ENCODE results near the gene FOXP1.

FOXP1 gene

DNA sequence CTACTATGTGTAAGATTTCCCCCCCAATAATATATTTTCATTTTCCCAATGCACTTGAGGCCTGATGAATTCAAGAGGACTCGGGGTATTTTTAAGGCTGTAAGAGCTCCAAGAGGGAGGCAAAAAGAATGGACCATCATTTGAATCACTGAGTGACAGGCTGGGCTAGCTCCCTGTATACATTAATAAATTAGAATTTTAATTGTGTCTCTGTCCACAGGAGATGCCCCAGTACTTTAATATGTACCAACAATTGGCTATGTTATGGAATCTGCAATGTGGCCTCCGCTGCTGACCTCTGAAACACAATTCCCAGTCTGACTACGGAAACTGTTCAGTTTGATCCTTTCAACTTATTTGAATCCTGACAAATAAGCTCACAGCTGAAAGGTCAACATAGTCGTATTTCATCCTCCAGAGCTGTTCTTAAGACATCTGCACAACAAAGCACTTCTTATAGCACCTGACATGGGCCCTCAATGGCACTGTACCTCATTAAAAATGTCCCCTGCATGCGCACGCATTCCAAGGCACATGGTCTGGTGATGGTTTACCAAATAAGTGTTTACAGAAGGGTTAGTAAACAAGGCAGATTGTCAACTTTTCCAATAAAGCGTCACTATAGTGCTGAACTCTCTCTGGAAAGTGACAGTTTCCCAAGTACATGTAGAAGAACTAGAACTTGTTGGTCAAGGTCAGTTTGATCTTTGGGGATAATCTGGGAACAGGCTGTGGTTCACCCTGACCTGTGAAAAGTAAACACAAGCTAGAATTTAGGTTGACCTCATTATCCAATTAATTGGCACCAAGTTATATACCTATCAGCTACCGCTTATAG lies 472.9 kb downstream of the FOXP1 start:
- DNase-seq: no peak

DNA sequence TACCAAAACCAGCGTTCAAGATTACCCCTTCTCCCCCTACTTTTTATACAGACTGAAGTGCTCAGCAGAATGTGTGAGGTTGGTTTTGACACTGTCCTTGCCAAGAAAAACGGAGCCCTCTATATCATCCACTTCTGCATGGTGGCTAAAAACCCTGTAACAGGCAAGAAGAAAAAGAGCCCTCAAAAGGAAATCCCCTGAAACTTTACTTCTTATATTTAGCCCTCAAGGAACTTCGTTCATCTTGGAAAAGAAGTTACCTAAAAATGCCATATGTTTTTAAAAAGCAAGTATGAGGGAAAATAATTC lies 473.6 kb downstream of the FOXP1 start:
- DNase-seq: no peak

- no peak for DNase-seq
Measured at GRCh38 chr3:71109241-71109976, 474.1 kb downstream of the FOXP1 start.

DNA sequence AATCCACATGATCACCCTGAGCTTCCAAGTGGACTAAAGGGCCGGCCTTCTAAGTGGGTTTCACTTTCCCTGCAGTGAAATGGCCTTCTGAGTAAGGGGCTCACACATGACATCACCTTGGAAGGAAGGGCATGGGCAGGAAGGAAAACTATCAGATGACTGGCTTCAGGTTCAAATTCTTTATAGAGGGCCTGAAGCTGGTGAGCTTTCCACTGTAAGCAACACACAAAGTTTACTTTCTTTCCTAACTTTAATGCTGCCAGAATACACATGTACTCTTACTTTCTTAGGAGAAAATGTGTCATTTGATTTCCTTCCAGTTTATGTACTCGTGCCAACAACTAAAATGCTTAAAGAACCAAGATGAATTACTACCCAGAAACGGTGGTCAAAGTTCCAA lies 475.6 kb downstream of the FOXP1 start:
- no peak for DNase-seq

DNA sequence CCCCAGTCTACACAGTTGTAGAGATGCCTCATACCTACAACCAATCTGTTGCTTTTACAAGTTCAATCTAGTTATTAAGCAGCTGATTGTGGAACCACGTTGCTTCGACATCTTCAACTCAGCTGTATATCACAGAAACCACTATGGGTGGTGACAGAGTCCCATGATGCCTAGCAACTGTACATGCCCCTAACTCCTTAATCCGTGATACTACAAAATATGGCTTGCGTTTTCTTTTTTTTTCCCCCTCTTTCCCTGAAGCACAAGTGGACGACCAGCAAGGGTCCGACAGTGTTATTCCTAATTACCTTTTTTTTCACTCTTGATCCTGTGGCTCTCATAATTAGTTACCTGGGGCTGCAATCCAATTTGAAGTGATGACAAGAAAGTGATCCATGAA lies 478.6 kb downstream of the FOXP1 start:
- DNase-seq: no peak

DNA sequence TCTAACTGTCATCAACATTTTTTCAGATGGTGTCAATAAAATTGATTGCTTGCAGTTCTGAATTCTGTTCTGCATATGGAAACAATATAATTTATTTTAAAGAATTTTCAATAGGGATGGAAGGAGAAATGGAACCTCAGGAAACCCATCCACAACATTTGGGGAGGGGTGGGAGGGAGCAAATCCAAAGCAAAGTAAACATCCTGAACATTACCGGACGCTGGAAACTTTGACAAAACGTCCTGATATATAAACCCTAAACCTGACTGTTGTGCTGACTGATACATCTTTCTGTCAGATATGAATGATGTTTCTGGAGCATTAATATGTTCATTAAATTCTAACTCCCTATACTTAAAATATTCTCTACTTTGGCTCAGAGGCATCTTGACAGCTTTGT lies 479.0 kb downstream of the FOXP1 start:
- DNase-seq: no peak

- DNase-seq: no peak
Measured at GRCh38 chr3:71104121-71104541, 479.4 kb downstream of the FOXP1 start.

- DNase-seq: no peak
Measured at GRCh38 chr3:71103430-71103921, 480.1 kb downstream of the FOXP1 start.

- DNase-seq: no peak
Measured at GRCh38 chr3:71102111-71102983, 481.2 kb downstream of the FOXP1 start.

DNA sequence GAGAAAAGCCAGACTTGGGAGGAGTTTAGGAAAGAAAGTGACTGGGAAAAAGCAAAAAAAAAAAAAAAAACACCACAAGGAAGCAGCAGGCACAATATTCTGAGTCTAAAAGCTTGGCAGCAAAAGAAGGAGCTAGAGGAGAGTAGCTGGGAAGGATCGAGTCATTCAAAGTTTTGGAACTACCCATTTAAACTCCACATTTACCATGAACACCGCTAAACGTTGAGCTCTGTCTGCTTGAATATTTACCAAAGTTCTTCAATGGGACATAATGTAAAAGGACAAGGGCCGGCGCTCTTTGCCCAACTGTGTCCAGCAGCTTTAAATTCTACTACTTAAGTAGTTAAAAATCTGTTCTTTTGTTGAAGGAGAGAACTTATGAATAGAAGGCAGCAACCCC lies 481.9 kb downstream of the FOXP1 start:
- no peak for DNase-seq

DNA sequence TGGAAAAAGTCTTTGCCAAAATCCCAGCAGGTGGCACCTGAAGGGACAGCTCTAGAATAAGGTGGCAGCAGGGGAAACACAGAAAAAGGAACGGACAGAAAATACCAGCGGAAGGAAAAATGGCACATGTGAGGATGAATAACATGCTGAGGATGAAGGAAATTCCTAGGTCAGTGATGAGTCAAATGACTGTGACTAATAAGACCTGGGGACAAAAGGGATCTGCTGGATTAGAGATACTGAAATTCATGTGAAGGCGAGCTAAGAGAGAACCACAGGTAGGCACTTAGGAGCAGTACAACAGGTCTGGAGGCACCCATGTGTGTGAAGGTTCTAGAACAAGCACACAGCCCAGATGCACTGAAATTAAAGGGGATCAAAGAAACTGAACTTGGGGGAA lies 482.5 kb downstream of the FOXP1 start:
- no peak for DNase-seq

- no peak for DNase-seq
Measured at GRCh38 chr3:71099997-71100719, 483.4 kb downstream of the FOXP1 start.

- no peak for DNase-seq
Measured at GRCh38 chr3:71097557-71097956, 486.0 kb downstream of the FOXP1 start.

DNA sequence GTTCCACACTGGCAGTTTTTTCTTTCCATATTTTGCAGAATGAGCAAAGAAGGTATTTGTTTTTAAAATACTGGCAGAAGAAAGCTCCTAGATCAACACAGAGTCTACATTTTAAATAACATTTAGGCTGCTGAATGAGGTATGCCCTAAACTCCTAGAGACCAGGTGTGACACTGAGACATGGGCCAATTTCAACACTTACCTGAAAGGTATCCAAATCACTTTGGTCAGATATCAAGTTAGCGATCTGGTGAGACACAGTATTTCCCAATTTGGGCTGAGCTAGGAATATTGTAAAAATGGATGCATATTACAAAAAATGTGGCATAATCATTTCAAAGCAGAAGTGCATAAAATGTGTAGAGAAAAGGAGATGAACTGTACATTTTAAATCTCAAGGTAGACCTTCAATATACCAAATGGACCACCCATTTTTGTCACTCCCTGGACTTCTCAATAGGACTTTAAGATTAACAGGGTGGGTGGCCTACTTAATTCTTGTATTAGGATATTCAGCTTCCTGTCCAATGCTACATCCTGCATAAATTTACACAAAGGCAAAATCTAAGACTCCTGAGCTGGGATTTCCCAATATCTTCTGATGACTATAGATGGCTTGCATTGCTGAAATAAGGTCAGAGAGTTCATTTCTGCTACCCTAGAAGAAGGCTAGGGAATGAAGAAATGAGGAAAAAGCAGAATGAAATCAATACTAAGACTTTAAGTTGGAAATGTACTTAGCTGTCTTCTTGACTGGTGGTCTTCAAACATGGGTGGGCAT lies 487.8 kb downstream of the FOXP1 start:
- DNase-seq: no peak

DNA sequence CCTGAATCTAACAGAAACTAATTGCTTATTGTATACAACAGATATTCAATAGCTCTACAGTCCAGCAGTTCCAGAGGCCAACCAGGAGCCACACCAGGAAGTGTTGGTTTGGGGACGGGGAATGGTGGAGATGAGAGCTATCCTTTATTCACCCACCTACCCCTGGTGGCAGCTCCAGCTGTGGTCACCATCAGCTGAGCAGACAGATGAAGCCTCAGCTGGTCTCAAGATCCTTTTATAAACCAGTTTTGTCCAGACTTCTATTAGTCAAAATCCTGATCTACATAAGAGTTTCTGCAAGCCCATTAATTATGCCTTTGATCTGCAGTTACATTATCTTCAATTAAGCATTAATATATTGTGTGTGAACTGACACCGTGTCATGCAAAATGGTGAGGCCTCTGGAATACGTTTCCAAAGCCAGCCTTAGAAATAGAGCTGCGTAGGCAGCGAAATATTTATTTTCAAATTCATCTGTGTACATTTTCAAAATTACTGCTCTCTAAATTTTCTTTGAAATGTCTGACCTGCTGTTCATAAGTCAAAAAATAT lies 488.8 kb downstream of the FOXP1 start:
- no peak for DNase-seq

- DNase-seq: no peak
Measured at GRCh38 chr3:71092665-71093064, 490.9 kb downstream of the FOXP1 start.

- DNase-seq: no peak
Measured at GRCh38 chr3:71090207-71090606, 493.3 kb downstream of the FOXP1 start.

- no peak for DNase-seq
Measured at GRCh38 chr3:71089271-71089847, 494.2 kb downstream of the FOXP1 start.

DNA sequence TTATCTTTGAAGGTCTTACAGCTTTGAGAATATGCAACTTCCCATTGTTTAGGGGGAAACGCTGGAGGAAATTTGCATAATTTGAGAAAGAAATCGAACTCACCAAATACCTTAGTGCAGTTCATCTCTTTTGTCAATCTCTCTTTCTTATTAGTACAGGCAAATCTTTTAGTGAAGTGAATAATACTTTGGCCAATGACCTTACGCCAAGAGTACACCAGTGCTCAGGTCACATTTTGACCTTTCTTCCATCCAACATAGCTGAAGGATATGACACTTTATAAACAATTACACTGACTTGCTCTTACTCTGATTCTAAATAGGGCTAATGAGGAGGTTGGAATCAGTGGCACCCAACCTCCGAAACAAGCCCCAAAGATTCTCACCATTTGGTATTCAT lies 494.8 kb downstream of the FOXP1 start:
- DNase-seq: no peak

- DNase-seq: no peak
Measured at GRCh38 chr3:71088019-71088708, 495.4 kb downstream of the FOXP1 start.
